C4-2B (cell line): ENCODE data around the gene ZNRF4.

ENCODE experiments used
- CTCF ChIP-seq: fragments of 450-650 bp; conservative IDR thresholded peaks from 2 replicates; pipeline ENCODE4 v1.5.1; 2017; ENCODE audit warnings: mild to moderate bottlenecking
- ZFX ChIP-seq: fragments of 450-650 bp; IDR thresholded peaks from 2 replicates; pipeline ENCODE4 v1.6.1; 2017

GRCh38 chr19:5466072-5466471 lies 10.9 kb downstream of the ZNRF4 start:
- TF ChIP-seq CTCF, result no peak
- TF ChIP-seq ZFX, result no peak
